Testis (tissue), 2 donors: ENCODE data around the gene LRRC49.

Experiments
- CTCF ChIP-seq, 3 experiments: fragments of 450-650 bp in 2 of 3; fragments of 200-600 bp in 1 of 3; sonication (generic) in 1 of 3; IDR thresholded peaks; one replicate each; pipeline ENCODE4 v1.5.1; 2016 to 2019; ENCODE audit warnings: antibody characterized with exemption in 3 of 3, mild to moderate bottlenecking in 2 of 3, moderate library complexity in 1 of 3
- POLR2A ChIP-seq: fragments of 450-650 bp; IDR thresholded peaks from one replicate; pipeline ENCODE4 v1.6.1; 2017; ENCODE audit warnings: antibody characterized with exemption, mild to moderate bottlenecking, moderate library complexity

DNA sequence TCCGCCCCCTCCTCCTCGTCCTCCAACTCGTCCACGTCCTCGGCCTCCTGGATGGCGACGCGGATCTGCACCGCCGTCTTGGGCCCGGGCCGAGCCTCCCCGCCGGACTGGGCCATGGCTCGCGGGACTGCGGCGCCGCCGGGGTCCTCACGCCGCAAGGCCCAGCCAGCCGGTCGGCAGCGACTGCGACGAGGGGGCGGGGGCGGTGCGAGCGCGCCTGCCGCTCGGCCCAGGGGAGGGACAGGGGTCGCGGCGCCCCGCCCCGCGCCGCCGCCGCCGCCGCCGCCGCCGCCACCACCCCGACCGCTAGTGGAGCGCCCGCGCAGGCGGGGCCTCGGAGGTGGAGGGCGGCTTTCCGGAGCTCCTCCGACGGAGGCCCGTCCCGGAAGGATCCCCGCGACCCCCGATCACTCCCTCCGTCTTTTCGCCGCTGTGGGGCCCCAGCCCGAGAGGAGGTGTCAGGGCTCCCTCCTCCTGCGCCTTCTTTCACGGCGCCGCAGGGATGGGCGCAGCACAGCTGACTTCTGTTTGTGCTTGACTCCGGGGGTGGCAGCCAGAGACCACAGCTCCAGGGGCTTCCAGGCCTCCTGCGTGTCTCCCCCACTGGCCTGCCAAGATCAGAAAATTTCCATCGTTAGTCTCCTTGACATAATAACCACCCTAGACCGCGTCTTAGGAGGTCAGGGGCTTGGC lies 38.5 kb upstream of the LRRC49 start, which contains the start of gene LARP6:
- no peak for TF ChIP-seq POLR2A
- TF ChIP-seq CTCF (IDR thresholded peaks at IDR 0.05) = no peak
